ENCODE data around the gene LRRTM3.

Gene LRRTM3

DNA sequence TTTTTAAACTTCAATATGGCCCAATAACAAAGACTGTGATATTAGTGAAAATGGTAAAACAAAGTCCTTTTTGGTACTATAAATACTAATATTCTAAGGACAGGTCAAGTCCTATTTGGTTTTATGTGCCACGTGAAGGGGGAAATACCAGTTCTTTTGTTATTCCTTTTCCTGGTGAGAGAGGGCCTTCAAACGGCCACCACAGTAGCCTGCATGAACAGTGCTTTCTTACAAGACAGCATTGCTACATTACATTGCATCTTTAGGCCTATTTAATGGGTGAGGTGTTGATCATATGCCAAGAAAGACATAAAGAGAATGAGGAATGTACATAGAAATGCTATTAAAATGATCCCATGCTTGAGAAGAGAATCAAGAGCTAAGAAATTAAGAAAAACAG, 214.8 kb downstream of the LRRTM3 start:
- DNase-seq (ENCODE audit: low spot score): no peak
- in situ Hi-C loops (cut with MboI; ENCODE audit: low pct_unique_long_range_greater_than_20kb, low sequenced_read_pairs, unreplicated experiment): no loop called here
- TF ChIP-seq, protein P1, sequence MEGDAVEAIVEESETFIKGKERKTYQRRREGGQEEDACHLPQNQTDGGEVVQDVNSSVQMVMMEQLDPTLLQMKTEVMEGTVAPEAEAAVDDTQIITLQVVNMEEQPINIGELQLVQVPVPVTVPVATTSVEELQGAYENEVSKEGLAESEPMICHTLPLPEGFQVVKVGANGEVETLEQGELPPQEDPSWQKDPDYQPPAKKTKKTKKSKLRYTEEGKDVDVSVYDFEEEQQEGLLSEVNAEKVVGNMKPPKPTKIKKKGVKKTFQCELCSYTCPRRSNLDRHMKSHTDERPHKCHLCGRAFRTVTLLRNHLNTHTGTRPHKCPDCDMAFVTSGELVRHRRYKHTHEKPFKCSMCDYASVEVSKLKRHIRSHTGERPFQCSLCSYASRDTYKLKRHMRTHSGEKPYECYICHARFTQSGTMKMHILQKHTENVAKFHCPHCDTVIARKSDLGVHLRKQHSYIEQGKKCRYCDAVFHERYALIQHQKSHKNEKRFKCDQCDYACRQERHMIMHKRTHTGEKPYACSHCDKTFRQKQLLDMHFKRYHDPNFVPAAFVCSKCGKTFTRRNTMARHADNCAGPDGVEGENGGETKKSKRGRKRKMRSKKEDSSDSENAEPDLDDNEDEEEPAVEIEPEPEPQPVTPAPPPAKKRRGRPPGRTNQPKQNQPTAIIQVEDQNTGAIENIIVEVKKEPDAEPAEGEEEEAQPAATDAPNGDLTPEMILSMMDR (IDR thresholded peaks at IDR 0.05; ENCODE audit: extremely low read depth, insufficient read depth, missing control alignments): no peak

GRCh38 chr10:67141300-67141699, 215.5 kb downstream of the LRRTM3 start:
- TF ChIP-seq, protein P1 (IDR thresholded peaks at IDR 0.05; ENCODE audit: extremely low read depth, insufficient read depth, missing control alignments): no peak
- in situ Hi-C loops (cut with MboI; ENCODE audit: low pct_unique_long_range_greater_than_20kb, low sequenced_read_pairs, unreplicated experiment): no loop called here
- no peak for DNase-seq (ENCODE audit: low spot score)

DNA sequence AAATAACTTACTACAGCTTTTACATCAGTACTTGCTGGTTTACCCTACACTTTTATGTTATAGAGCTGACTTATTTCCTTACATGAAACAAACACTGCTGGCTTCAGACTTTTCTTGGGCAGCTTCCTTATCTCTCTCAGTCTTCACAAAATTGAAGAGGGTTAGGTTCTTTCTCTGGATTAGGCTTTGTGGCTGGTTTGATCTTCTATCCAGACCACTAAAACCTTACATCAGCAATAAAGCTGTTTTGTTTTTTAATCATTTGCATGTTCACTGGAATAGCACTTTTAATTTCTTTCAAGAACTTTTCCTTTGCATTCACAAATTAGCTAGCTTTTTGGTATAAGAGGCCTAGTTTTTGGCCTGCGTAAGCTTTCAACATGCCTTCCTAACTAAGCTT, 218.7 kb downstream of the LRRTM3 start:
- no peak for DNase-seq (ENCODE audit: low spot score)
- in situ Hi-C loops (cut with MboI; ENCODE audit: low pct_unique_long_range_greater_than_20kb, low sequenced_read_pairs, unreplicated experiment): no loop called here
- TF ChIP-seq, protein P1 (IDR thresholded peaks at IDR 0.05; ENCODE audit: extremely low read depth, insufficient read depth, missing control alignments): no peak
